Endothelial cell of umbilical vein (primary cell): ENCODE results near the gene ABCC4. TPM values are rescaled to one million over a fixed set of nuclear protein-coding genes. Genes with fewer than 3 reads are reported as not detected.

Experiments used
- BruUV-seq: library from RNA; stranded (reverse); fragments of 400-500 nt; replicated peaks from 2 replicates; lab custom pipeline; 2021; lab: Mats Ljungman, UMichigan
- CTCF ChIA-PET: fragments of 300-600, 350-600 bp; sonication (Branson Sonifier 250); formaldehyde crosslinking; loops from one replicate; lab custom pipeline; 2021; ENCODE audit warnings: antibody characterized with exemption, inconsistent platforms; lab: Charles Lee
- POLR2A ChIA-PET: fragments of 300-600, 350-600 bp; sonication (Branson Sonifier 250); formaldehyde crosslinking; loops from one replicate; lab custom pipeline; 2021; ENCODE audit warnings: antibody characterized with exemption, inconsistent platforms; lab: Charles Lee
- DNase-seq: peaks from one replicate; pipeline ENCODE4 v3.0.0-alpha.2; 2011; ENCODE audit warnings: low read depth, low spot score
- FAIRE-seq: peaks from 2 replicates; lab custom pipeline; 2011; peaks lifted over from hg19 to GRCh38; lab: Jason Lieb, UNC
- H2AFZ ChIP-seq: 2 replicates; pipeline ENCODE4 v1.6.0; 2012; ENCODE audit warnings: low read depth, low read length, control low read depth, inconsistent platforms
- H3K27ac ChIP-seq: 2 replicates; pipeline ENCODE4 v1.5.1; 2011; ENCODE audit warnings: low read depth, mild to moderate bottlenecking, control low read depth, low read length, moderate library complexity; ENCODE audit not compliant: insufficient read depth
- H3K27me3 ChIP-seq, 2 experiments: 2 replicates each; pipeline versions ENCODE4 v1.6.0 to v1.6.1; 2011; ENCODE audit warnings: low read length in 2 of 2, mixed read lengths in 1 of 2; ENCODE audit not compliant: control insufficient read depth in 2 of 2, insufficient read depth in 2 of 2
- H3K36me3 ChIP-seq, 2 experiments: 2 replicates in 1 of 2; 3 replicates in 1 of 2; pipeline ENCODE4 v1.5.1; 2011; ENCODE audit warnings: low read length in 2 of 2, mild to moderate bottlenecking in 1 of 2, moderate library complexity in 1 of 2; ENCODE audit not compliant: control insufficient read depth in 2 of 2, insufficient read depth in 2 of 2; ENCODE audit errors: extremely low read depth in 1 of 2
- H3K4me1 ChIP-seq: 3 replicates; pipeline ENCODE4 v1.5.1; 2011; ENCODE audit warnings: mild to moderate bottlenecking, low read length; ENCODE audit not compliant: control insufficient read depth, insufficient read depth; ENCODE audit errors: extremely low read depth
- H3K4me2 ChIP-seq: 2 replicates; pipeline ENCODE4 v1.6.1; 2011; ENCODE audit warnings: low read length, control low read depth, mixed read lengths; ENCODE audit not compliant: insufficient read depth
- H3K4me3 ChIP-seq, 3 experiments: fragments of 200-600 bp in 1 of 3; sonication (generic), shearing (Covaris generic) in 1 of 3; replicated peaks in 1 of 3; 2 replicates each; pipeline ENCODE4 v1.5.1; 2011 to 2016; ENCODE audit warnings: control low read depth in 3 of 3, low read length in 3 of 3, mild to moderate bottlenecking in 2 of 3, inconsistent platforms in 1 of 3, low read depth in 1 of 3, moderate library complexity in 1 of 3; ENCODE audit not compliant: insufficient read depth in 1 of 3
- H3K79me2 ChIP-seq: 2 replicates; pipeline ENCODE4 v1.6.0; 2012; ENCODE audit warnings: low read length, inconsistent platforms; ENCODE audit not compliant: control insufficient read depth, insufficient read depth
- H3K9ac ChIP-seq: replicated peaks from 2 replicates; pipeline ENCODE3; 2011; ENCODE audit warnings: low read length, control low read depth; ENCODE audit not compliant: insufficient read depth; ENCODE audit errors: extremely low read depth
- H3K9me1 ChIP-seq: replicated peaks from 3 replicates; pipeline ENCODE4 v1.6.0; 2011; ENCODE audit warnings: mild to moderate bottlenecking, low read length; ENCODE audit not compliant: control insufficient read depth, insufficient read depth; ENCODE audit errors: extremely low read depth
- H3K9me3 ChIP-seq: replicated peaks from 2 replicates; pipeline ENCODE4 v1.5.1; 2012; ENCODE audit warnings: low read length, inconsistent platforms; ENCODE audit not compliant: control insufficient read depth, insufficient read depth
- H4K20me1 ChIP-seq: replicated peaks from 2 replicates; pipeline ENCODE3; 2011; ENCODE audit warnings: mild to moderate bottlenecking, low read length; ENCODE audit not compliant: control insufficient read depth, insufficient read depth; ENCODE audit errors: extremely low read depth
- CTCF ChIP-seq, 2 donors: IDR thresholded peaks; 1 replicate in 1 of 2; 2 replicates in 1 of 2; pipeline ENCODE4 v1.5.1; 2011; ENCODE audit warnings: low read length in 2 of 2, mild to moderate bottlenecking in 2 of 2, moderate library complexity in 2 of 2, control low read depth in 1 of 2, inconsistent platforms in 1 of 2, low read depth in 1 of 2; ENCODE audit not compliant: insufficient read depth in 1 of 2; ENCODE audit errors: extremely low read depth in 1 of 2
- EZH2 ChIP-seq: IDR thresholded peaks from 2 replicates; pipeline ENCODE4 v1.6.1; 2012; ENCODE audit warnings: borderline replicate concordance, low read depth, mild to moderate bottlenecking, moderate library complexity, low read length, inconsistent platforms; ENCODE audit not compliant: severe bottlenecking
- FOS ChIP-seq: IDR thresholded peaks from 2 replicates; pipeline ENCODE4 v1.6.1; 2011; ENCODE audit warnings: mild to moderate bottlenecking, low read length, moderate library complexity, borderline replicate concordance; ENCODE audit not compliant: insufficient read depth
- GATA2 ChIP-seq: IDR thresholded peaks from 2 replicates; pipeline ENCODE4 v1.7.0; 2011; ENCODE audit warnings: low read depth, mild to moderate bottlenecking, moderate library complexity, mixed read lengths, low read length; ENCODE audit not compliant: insufficient read length, insufficient read depth
- JUN ChIP-seq: IDR thresholded peaks from 2 replicates; pipeline ENCODE4 v1.6.1; 2011; ENCODE audit warnings: borderline replicate concordance, low read depth; ENCODE audit not compliant: insufficient read length, insufficient read depth
- MAX ChIP-seq: IDR thresholded peaks from 2 replicates; pipeline ENCODE4 v1.6.1; 2011; ENCODE audit not compliant: insufficient read depth, insufficient read length
- MYC ChIP-seq: IDR thresholded peaks from one replicate; pipeline ENCODE4 v1.6.1; 2011; ENCODE audit warnings: mild to moderate bottlenecking, low read depth, low read length
- POLR2A ChIP-seq: IDR thresholded peaks from 2 replicates; pipeline ENCODE4 v1.6.1; 2012; ENCODE audit warnings: low read depth, mild to moderate bottlenecking, control low read depth, low read length
- POLR2AphosphoS5 ChIP-seq: IDR thresholded peaks from 2 replicates; pipeline ENCODE4 v1.6.1; 2012; ENCODE audit warnings: low read depth, mild to moderate bottlenecking, control low read depth, low read length, moderate library complexity; ENCODE audit not compliant: insufficient read depth
- dilution Hi-C: fragments of 300-500 bp; cut with MboI; formaldehyde crosslinking; loops from one replicate; pipeline ENCODE4 v1.15.0; 2019; ENCODE audit warnings: low sequenced_read_pairs; ENCODE audit not compliant: extremely low pct_ligation_motif_present
- intact Hi-C: fragments of 100-400 bp; cut with micrococcal nuclease; formaldehyde crosslinking; loops from one replicate; pipeline ENCODE4 v1.10.0; 2022
- polyA plus RNA-seq, 4 experiments: library from polyadenylated mRNA; depleted of rRNA in 3 of 4; stranded (reverse) in 3 of 4; unstranded in 1 of 4; fragments of >200 nt; gene quantifications; 2 replicates each; pipeline versions ENCODE4 v1.2.1 to v1.2.3, GENCODE V29; 2011 to 2012; ENCODE audit warnings: missing spikeins in 1 of 4
- total RNA-seq: library from RNA; stranded (reverse); gene quantifications from 2 replicates; pipeline ENCODE4 v1.2.3, GENCODE V29; 2021

Gene ABCC4
- total and polyA plus RNA-seq, 2 donors (not counting 3 experiments of a cell fraction or from before 2014, with no cell fraction given), result 9.2 to 15.9 TPM

- TF ChIP-seq POLR2A (no peak), POLR2AphosphoS5 (no peak), JUN (no peak), MAX (no peak), CTCF (IDR thresholded peaks at IDR 0.05; ENCODE audit: extremely low read depth in 1 of 2, insufficient read depth in 1 of 2, low read depth in 1 of 2, low read length in 2 of 2) (no peak), MYC (no peak), FOS (no peak), GATA2 (no peak), EZH2 (no peak)
Measured at GRCh38 chr13:95182570-95183265, 118.5 kb downstream of the ABCC4 start.

More at GRCh38 chr13:95182570-95183265, 118.5 kb downstream of the ABCC4 start:
- ChIA-PET POLR2A (no interaction called here), CTCF (interaction anchor here (0.8 to 5.9 kb wide), 2 partner anchors 9 to 222 kb away, joined by 3 to 37 read pairs; no protein-coding TSS in a partner anchor)
- Histone ChIP-seq H3K4me1 (no peaks in the 10 kb centered on the region), H3K4me2 (no peak overlapping the region), H3K36me3 (no peaks in the 10 kb centered on the region), H2AFZ (no peak overlapping the region), H3K9ac (no peak overlapping the region), H3K9me3 (no peaks in the 10 kb centered on the region), H3K4me3 (no peak overlapping the region), H3K27me3 (no peaks in the 10 kb centered on the region), H4K20me1 (no peaks in the 10 kb centered on the region), H3K9me1 (no peaks in the 10 kb centered on the region), H3K79me2 (no peaks in the 10 kb centered on the region), H3K27ac (no peak overlapping the region)
- no TSS peak for BruUV-seq
- FAIRE-seq (no peak), DNase-seq (no peak)
- intact Hi-C loops (no loop called here), dilution Hi-C loops (no loop called here)
